ENCODE data around the gene HILPDA. TPM values are rescaled to one million over a fixed set of nuclear protein-coding genes. Genes with fewer than 3 reads are reported as not detected.

Gene HILPDA
- total RNA-seq, 1 donor from 2014 or later: 15.6 TPM

DNA sequence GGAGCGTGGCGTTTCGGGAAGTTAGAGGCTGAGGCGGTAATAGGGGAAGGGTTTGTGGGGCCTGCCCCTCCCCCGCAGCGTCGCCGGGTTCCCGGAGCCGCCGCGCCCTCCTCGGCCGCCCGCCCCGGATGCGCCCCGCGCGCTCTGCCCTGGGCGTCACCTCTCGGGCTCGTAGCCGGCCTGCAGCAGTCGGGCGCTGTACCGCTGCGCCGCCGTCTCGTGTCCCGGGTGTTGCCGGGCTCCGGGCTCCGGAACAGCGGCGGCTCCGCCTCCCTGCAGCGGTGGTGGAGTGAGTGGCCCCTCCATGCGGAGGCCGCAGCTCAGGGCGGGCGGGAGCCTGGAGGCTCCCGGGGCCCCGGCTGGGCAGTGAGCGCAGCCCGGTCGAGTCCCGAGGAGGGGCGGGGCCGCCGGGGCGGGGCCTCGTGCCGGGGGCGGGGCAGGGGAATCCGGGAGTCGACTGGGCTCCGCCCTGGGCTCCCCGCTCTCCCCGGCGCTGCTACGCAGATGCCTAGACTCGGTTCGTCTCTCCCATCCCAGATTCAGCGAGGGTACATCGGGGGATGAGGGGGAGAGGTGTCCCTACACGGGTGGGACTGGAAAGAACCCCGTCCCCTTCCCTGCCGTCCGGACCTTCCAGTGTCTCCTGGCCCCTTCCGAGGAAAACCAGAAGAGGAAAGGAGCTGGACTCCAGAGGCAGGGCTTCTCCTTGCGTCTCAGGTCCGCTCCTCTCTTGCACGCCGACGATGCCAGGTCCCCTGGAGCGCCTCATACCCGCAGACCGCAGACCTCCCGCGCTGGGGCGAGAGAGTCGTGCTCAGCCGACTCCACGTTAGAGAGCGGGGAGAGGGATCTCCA lies 45.9 kb upstream of the HILPDA start, which contains the start of gene IMPDH1:
IMPDH1 (minus strand) TSS at position 387 of the 855 bp plus-strand sequence; CDS start at position 306, 81 bp downstream.
- Histone ChIP-seq H3K36me3 (ENCODE audit: control insufficient read depth, insufficient read depth, low read length) (no peaks in the 10 kb centered on the region), H3K27me3 (ENCODE audit: control insufficient read depth, insufficient read depth, low read length) (no peaks in the 10 kb centered on the region), H3K4me3 (ENCODE audit: low read depth, low read length) (peak within 1 kb of the TSS; percentile 70)
- DNase-seq (ENCODE audit: low read depth): no peak
- TF ChIP-seq, protein P1, sequence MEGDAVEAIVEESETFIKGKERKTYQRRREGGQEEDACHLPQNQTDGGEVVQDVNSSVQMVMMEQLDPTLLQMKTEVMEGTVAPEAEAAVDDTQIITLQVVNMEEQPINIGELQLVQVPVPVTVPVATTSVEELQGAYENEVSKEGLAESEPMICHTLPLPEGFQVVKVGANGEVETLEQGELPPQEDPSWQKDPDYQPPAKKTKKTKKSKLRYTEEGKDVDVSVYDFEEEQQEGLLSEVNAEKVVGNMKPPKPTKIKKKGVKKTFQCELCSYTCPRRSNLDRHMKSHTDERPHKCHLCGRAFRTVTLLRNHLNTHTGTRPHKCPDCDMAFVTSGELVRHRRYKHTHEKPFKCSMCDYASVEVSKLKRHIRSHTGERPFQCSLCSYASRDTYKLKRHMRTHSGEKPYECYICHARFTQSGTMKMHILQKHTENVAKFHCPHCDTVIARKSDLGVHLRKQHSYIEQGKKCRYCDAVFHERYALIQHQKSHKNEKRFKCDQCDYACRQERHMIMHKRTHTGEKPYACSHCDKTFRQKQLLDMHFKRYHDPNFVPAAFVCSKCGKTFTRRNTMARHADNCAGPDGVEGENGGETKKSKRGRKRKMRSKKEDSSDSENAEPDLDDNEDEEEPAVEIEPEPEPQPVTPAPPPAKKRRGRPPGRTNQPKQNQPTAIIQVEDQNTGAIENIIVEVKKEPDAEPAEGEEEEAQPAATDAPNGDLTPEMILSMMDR (IDR thresholded peaks at IDR 0.05; ENCODE audit: insufficient read depth, low read length, poor library complexity, severe bottlenecking): no peak

DNA sequence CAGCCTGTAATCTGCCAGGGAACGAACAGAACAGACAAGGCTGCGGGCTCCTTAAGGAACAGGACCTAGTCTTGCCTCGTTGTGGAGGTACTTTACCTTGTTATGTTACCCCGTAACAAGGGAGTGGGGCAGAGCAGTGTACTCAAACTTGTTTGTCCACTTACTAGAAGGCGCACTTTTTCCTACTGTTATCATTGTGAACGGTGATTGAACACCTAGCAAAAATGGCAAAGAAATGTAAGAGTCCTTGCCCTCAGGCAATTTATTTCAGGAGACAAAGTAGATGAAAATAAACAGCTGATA lies 45.3 kb upstream of the HILPDA start:
- H3K4me3 ChIP-seq (ENCODE audit: low read depth, low read length): peak overlapping the region; percentile 70
- no peaks in the 10 kb centered on the region for H3K27me3 ChIP-seq (ENCODE audit: control insufficient read depth, insufficient read depth, low read length)
- no peak for DNase-seq (ENCODE audit: low read depth)
- no peaks in the 10 kb centered on the region for H3K36me3 ChIP-seq (ENCODE audit: control insufficient read depth, insufficient read depth, low read length)
- TF ChIP-seq, protein P1 (IDR thresholded peaks at IDR 0.05; ENCODE audit: insufficient read depth, low read length, poor library complexity, severe bottlenecking): no peak

DNA sequence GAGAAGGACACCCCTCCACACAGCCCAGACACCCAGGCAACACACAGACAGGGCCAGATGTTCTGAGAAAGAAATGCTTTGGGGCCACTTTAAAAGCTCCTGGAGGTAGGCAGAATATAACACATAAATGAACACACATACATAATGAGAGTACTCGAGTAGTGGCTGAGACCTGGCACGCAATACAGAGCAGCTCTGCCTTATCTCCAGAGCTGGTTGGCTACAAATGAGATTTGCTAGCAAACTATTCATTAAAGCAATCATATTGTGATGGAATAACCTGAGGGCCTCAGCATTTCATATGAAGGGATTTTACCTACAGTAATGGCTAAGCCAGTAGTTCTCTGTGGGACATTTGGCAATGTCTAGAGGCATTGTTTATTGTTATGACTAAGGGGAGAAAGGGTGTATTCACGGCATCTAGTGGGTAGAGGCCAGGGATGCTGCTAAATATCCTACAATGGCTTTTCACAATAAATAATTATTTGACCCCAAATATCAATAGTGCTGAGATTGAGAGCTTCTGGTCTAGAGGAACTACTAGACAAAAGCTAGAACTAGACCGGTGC lies 40.4 kb upstream of the HILPDA start:
- H3K27me3 ChIP-seq (ENCODE audit: control insufficient read depth, insufficient read depth, low read length): no peaks in the 10 kb centered on the region
- TF ChIP-seq, protein P1 (IDR thresholded peaks at IDR 0.05; ENCODE audit: insufficient read depth, low read length, poor library complexity, severe bottlenecking): no peak
- no peaks in the 10 kb centered on the region for H3K36me3 ChIP-seq (ENCODE audit: control insufficient read depth, insufficient read depth, low read length)
- no peak overlapping the region for H3K4me3 ChIP-seq (ENCODE audit: low read depth, low read length)
- no peak for DNase-seq (ENCODE audit: low read depth)

DNA sequence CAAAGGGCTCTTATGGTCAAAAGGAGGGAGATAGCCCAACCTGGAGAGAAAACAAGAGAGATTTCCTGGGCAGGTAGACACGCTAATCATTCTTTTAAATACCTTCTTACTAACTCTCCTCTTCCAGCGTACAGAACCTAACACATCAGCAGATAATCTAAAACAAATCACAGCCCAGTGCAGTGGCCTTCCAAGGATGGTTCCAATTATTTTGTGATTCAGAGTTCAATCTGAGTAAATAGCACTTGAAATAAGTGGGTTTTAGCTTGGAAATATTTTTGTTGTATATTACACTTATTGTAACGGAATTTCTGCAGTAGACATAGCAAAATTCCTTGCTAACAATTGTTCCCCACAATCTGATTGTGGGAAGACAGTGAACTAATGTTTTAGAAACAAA lies 38.6 kb upstream of the HILPDA start:
- no peak overlapping the region for H3K4me3 ChIP-seq (ENCODE audit: low read depth, low read length)
- no peak for DNase-seq (ENCODE audit: low read depth)
- TF ChIP-seq, protein P1 (IDR thresholded peaks at IDR 0.05; ENCODE audit: insufficient read depth, low read length, poor library complexity, severe bottlenecking): no peak
- H3K36me3 ChIP-seq (ENCODE audit: control insufficient read depth, insufficient read depth, low read length): no peaks in the 10 kb centered on the region
- no peaks in the 10 kb centered on the region for H3K27me3 ChIP-seq (ENCODE audit: control insufficient read depth, insufficient read depth, low read length)

DNA sequence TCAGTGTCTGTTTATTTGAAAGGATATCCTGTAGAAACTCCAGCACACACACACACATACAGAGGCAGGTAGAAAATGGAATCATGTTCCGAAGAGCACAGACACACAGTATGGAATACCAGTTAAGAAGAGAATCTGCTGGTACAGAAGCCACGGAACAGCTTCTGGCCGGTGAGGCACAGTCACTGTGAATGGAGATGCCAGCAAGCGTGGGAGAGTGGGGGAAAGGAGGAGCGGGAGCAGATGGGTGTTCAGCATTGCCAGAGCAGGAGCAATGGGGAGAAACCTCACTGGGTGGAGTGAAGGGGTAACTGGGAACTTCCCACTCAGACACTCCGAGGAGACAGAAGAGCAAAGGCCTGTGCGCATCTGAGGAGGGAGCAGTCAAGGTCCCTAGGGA lies 36.4 kb upstream of the HILPDA start:
- Histone ChIP-seq H3K4me3 (ENCODE audit: low read depth, low read length) (no peak overlapping the region), H3K36me3 (ENCODE audit: control insufficient read depth, insufficient read depth, low read length) (no peaks in the 10 kb centered on the region), H3K27me3 (ENCODE audit: control insufficient read depth, insufficient read depth, low read length) (no peaks in the 10 kb centered on the region)
- TF ChIP-seq, protein P1 (IDR thresholded peaks at IDR 0.05; ENCODE audit: insufficient read depth, low read length, poor library complexity, severe bottlenecking): no peak
- DNase-seq (ENCODE audit: low read depth): no peak

Measured in kidney epithelial cell (primary cell).